Trophoblast cell (in vitro differentiated cells and primary cell): ENCODE data around the gene CCDC73.
A peak's percentile ranks its signal among the peaks of the same experiment; 100 is the strongest.

Source experiments
- DNase-seq, 2 donors: peaks; one replicate each; pipeline ENCODE4 v3.0.0-alpha.2; 2016
- H2AFZ ChIP-seq: 2 replicates; pipeline ENCODE4 v1.6.1; 2013; ENCODE audit warnings: low read length, moderate library complexity, mild to moderate bottlenecking; ENCODE audit not compliant: insufficient read depth, poor library complexity
- H2AK5ac ChIP-seq: 2 replicates; pipeline ENCODE4 v1.6.1; 2013; ENCODE audit warnings: mild to moderate bottlenecking, low read length
- H2BK120ac ChIP-seq: 2 replicates; pipeline ENCODE4 v1.6.1; 2013; ENCODE audit warnings: low read length, mild to moderate bottlenecking, moderate library complexity; ENCODE audit not compliant: insufficient read depth, poor library complexity
- H2BK12ac ChIP-seq: 2 replicates; pipeline ENCODE4 v1.6.1; 2013; ENCODE audit warnings: mild to moderate bottlenecking, low read length, moderate library complexity
- H2BK5ac ChIP-seq: 2 replicates; pipeline ENCODE4 v1.6.1; 2013; ENCODE audit warnings: low read length, low read depth, moderate library complexity, mild to moderate bottlenecking; ENCODE audit not compliant: poor library complexity
- H3K14ac ChIP-seq: 2 replicates; pipeline ENCODE4 v1.6.1; 2013; ENCODE audit warnings: mild to moderate bottlenecking, low read length
- H3K18ac ChIP-seq: 2 replicates; pipeline ENCODE4 v1.6.1; 2013; ENCODE audit warnings: mild to moderate bottlenecking, low read length
- H3K23ac ChIP-seq: 2 replicates; pipeline ENCODE4 v1.6.1; 2013; ENCODE audit warnings: low read length
- H3K27ac ChIP-seq: 2 replicates; pipeline ENCODE4 v1.5.1; 2013; ENCODE audit warnings: low read depth, mild to moderate bottlenecking, inconsistent platforms, low read length, moderate library complexity
- H3K27me3 ChIP-seq: 2 replicates; pipeline ENCODE4 v1.6.1; 2013; ENCODE audit warnings: inconsistent platforms, mild to moderate bottlenecking, low read length, moderate library complexity; ENCODE audit not compliant: insufficient read depth
- H3K36me3 ChIP-seq, 2 experiments: 1 replicate in 1 of 2; 2 replicates in 1 of 2; pipeline ENCODE4 v1.6.1; 2013; ENCODE audit warnings: low read length in 2 of 2, mild to moderate bottlenecking in 2 of 2, moderate library complexity in 1 of 2; ENCODE audit not compliant: insufficient read depth in 2 of 2, control insufficient read depth in 1 of 2
- H3K4ac ChIP-seq: 2 replicates; pipeline ENCODE4 v1.6.1; 2013; ENCODE audit warnings: low read depth, mild to moderate bottlenecking, low read length, moderate library complexity
- H3K4me1 ChIP-seq, 2 experiments: 1 replicate in 1 of 2; 2 replicates in 1 of 2; pipeline ENCODE4 v1.6.1; 2013; ENCODE audit warnings: low read length in 2 of 2, mild to moderate bottlenecking in 2 of 2, moderate library complexity in 1 of 2; ENCODE audit not compliant: insufficient read depth in 2 of 2, control insufficient read depth in 1 of 2
- H3K4me2 ChIP-seq: 2 replicates; pipeline ENCODE4 v1.6.1; 2013; ENCODE audit warnings: inconsistent platforms, mild to moderate bottlenecking, low read length, moderate library complexity
- H3K4me3 ChIP-seq: 2 replicates; pipeline ENCODE4 v1.5.1; 2013; ENCODE audit warnings: mild to moderate bottlenecking, low read depth, low read length, inconsistent platforms
- H3K79me1 ChIP-seq: one replicate; pipeline ENCODE4 v1.6.1; 2013; ENCODE audit warnings: low read length
- H3K79me2 ChIP-seq: 2 replicates; pipeline ENCODE4 v1.6.1; 2013; ENCODE audit warnings: low read length, mild to moderate bottlenecking; ENCODE audit not compliant: control insufficient read depth, insufficient read depth, poor library complexity
- H3K9ac ChIP-seq: 2 replicates; pipeline ENCODE4 v1.6.1; 2013; ENCODE audit warnings: mild to moderate bottlenecking, low read length
- H3K9me3 ChIP-seq: 2 replicates; pipeline ENCODE4 v1.6.1; 2013; ENCODE audit warnings: low read depth, mild to moderate bottlenecking, control low read depth, inconsistent platforms, low read length; ENCODE audit not compliant: insufficient read depth
- H4K12ac ChIP-seq: 2 replicates; pipeline ENCODE4 v1.6.1; 2013; ENCODE audit warnings: low read depth, mild to moderate bottlenecking, low read length, moderate library complexity
- H4K8ac ChIP-seq: 2 replicates; pipeline ENCODE4 v1.6.1; 2013; ENCODE audit warnings: low read depth, mild to moderate bottlenecking, low read length, moderate library complexity
- H4K91ac ChIP-seq: one replicate; pipeline ENCODE4 v1.6.1; 2013; ENCODE audit warnings: low read depth, mild to moderate bottlenecking, low read length, moderate library complexity
- WGBS: extraction: QIAGEN DNeasy Blood & Tissue Kit; methylation state at CpG from one replicate; pipeline ENCODE4 v1.1.7; 2013; ENCODE audit warnings: missing lambda C conversion rate; ENCODE audit not compliant: insufficient read length, insufficient coverage; ENCODE audit errors: extremely low coverage; 5-methylcytosine and 5-hydroxymethylcytosine counted together

The CCDC73 gene

GRCh38 chr11:32671051-32671450, 123.4 kb downstream of the CCDC73 start:
- DNase-seq, result peak in 1 of 2 donors; percentile 51
- no peak overlapping the region for H4K12ac ChIP-seq
- H3K79me1 ChIP-seq, result peaks cover 2% of the 10 kb centered on the region
- H3K9ac ChIP-seq, result no peak overlapping the region
- no peak overlapping the region for H3K14ac ChIP-seq
- no peak overlapping the region for H4K91ac ChIP-seq
- peaks cover 3% of the 10 kb centered on the region for H3K9me3 ChIP-seq
- no peak overlapping the region for H3K4ac ChIP-seq
- no peak overlapping the region for H4K8ac ChIP-seq
- no peak overlapping the region for H2BK12ac ChIP-seq
- no peak overlapping the region for H2BK5ac ChIP-seq
- H3K18ac ChIP-seq, result no peak overlapping the region
- no peak overlapping the region for H2AK5ac ChIP-seq
- WGBS, result no CpG with 5 or more reads among the region's 1 CpG
- no peak overlapping the region for H3K4me3 ChIP-seq
- H3K36me3 ChIP-seq, result no peaks in the 10 kb centered on the region
- H3K27me3 ChIP-seq, result no peaks in the 10 kb centered on the region
- H3K4me1 ChIP-seq, result no peaks in the 10 kb centered on the region
- H3K27ac ChIP-seq, result no peak overlapping the region
- H2AFZ ChIP-seq, result no peak overlapping the region
- H3K79me2 ChIP-seq, result no peaks in the 10 kb centered on the region
- H3K23ac ChIP-seq, result no peak overlapping the region
- no peak overlapping the region for H3K4me2 ChIP-seq
- no peak overlapping the region for H2BK120ac ChIP-seq

- Histone ChIP-seq H3K4me1 (no peaks in the 10 kb centered on the region), H4K12ac (no peak overlapping the region), H3K23ac (no peak overlapping the region), H3K18ac (no peak overlapping the region), H3K4ac (no peak overlapping the region), H2BK12ac (no peak overlapping the region), H2AK5ac (no peak overlapping the region), H3K27ac (no peak overlapping the region), H3K36me3 (no peaks in the 10 kb centered on the region), H3K4me2 (no peak overlapping the region), H2BK120ac (no peak overlapping the region), H3K9me3 (no peaks in the 10 kb centered on the region), H3K27me3 (no peaks in the 10 kb centered on the region), H3K79me1 (no peaks in the 10 kb centered on the region), H3K14ac (no peak overlapping the region), H4K91ac (no peak overlapping the region), H2AFZ (no peak overlapping the region), H4K8ac (no peak overlapping the region), H3K4me3 (no peak overlapping the region), H3K9ac (no peak overlapping the region), H3K79me2 (no peaks in the 10 kb centered on the region), H2BK5ac (no peak overlapping the region)
- WGBS, result no CpG with 5 or more reads among the region's 2 CpGs
- no peak for DNase-seq
Measured at GRCh38 chr11:32659672-32660071, 134.8 kb downstream of the CCDC73 start.

DNA sequence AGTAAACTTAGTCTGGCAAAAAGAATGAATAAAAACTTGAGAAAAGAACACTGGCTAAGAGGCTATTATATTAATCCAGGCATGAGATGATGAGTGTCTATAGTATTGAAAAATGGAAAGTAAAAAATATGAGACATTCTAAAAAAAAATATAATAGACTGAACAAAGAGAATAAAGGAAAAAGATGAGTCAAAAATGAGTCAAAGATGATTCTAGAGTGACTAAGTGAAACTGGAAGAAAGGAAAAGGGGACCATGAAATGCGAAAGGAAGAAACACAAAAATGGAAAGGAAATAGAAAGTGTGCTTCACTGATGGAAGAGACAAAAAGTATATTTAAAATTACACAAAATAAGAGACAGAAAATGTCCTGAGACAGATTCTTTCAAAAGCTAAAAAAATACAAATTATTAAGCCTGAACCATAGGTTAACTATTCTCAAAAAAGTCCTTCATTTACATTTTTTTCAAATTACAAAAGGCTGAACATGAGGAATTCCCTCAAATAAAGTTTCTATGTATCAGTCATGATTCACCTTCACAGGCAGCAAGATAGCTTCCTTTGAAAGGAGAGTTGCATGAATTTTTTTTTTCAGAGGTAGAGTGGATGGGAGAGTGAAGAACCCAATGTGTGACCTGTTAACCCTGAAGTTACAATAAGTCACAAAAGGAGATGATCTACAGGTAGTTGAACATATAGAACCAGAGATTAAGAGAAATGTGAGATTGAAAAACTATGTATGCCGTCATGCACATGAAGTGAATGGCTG, 135.6 kb downstream of the CCDC73 start:
- no peak overlapping the region for H3K14ac ChIP-seq
- no peak overlapping the region for H3K27ac ChIP-seq
- DNase-seq, result no peak
- no peaks in the 10 kb centered on the region for H3K27me3 ChIP-seq
- no peaks in the 10 kb centered on the region for H3K79me1 ChIP-seq
- no peak overlapping the region for H3K18ac ChIP-seq
- no peaks in the 10 kb centered on the region for H3K36me3 ChIP-seq
- H4K91ac ChIP-seq, result no peak overlapping the region
- no peak overlapping the region for H2BK12ac ChIP-seq
- H3K4me3 ChIP-seq, result no peak overlapping the region
- H3K4me2 ChIP-seq, result no peak overlapping the region
- no peak overlapping the region for H2BK5ac ChIP-seq
- no peaks in the 10 kb centered on the region for H3K79me2 ChIP-seq
- H3K4me1 ChIP-seq, result no peaks in the 10 kb centered on the region
- no peak overlapping the region for H3K4ac ChIP-seq
- no peak overlapping the region for H3K9ac ChIP-seq
- WGBS, result no CpG with 5 or more reads among the region's 2 CpGs
- no peak overlapping the region for H2AFZ ChIP-seq
- H3K23ac ChIP-seq, result no peak overlapping the region
- no peak overlapping the region for H4K8ac ChIP-seq
- H2BK120ac ChIP-seq, result no peak overlapping the region
- H2AK5ac ChIP-seq, result no peak overlapping the region
- H4K12ac ChIP-seq, result no peak overlapping the region
- H3K9me3 ChIP-seq, result no peaks in the 10 kb centered on the region

DNA sequence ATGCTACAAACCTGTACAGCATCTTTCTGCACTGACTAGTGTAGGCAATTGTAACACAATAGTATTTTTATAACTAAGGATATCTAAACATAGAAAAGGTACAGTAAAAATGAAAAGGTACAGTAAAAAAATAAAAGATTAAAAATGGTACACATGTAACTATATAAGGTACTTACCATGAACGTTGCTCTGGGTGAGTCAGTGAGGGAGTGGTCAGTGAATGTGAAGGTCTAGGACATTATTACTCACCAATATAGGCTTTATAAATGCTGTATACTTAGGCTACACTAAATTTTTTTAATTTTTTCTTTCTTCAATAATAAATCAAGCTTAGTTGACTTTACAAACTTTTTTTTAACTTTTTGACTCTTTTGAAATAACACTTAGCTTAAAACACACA, 150.9 kb downstream of the CCDC73 start:
- H2BK120ac ChIP-seq, result no peak overlapping the region
- no peak overlapping the region for H3K23ac ChIP-seq
- peaks cover 2% of the 10 kb centered on the region for H3K79me1 ChIP-seq
- WGBS, result no CpG with 5 or more reads among the region's 1 CpG
- H3K9ac ChIP-seq, result no peak overlapping the region
- H3K4me2 ChIP-seq, result no peak overlapping the region
- H3K27ac ChIP-seq, result no peak overlapping the region
- no peak overlapping the region for H3K18ac ChIP-seq
- H2AFZ ChIP-seq, result no peak overlapping the region
- no peak overlapping the region for H3K14ac ChIP-seq
- H2BK5ac ChIP-seq, result no peak overlapping the region
- H3K4me1 ChIP-seq, result no peaks in the 10 kb centered on the region
- no peak for DNase-seq
- no peak overlapping the region for H2AK5ac ChIP-seq
- H4K12ac ChIP-seq, result no peak overlapping the region
- H3K79me2 ChIP-seq, result no peaks in the 10 kb centered on the region
- no peak overlapping the region for H2BK12ac ChIP-seq
- H4K91ac ChIP-seq, result no peak overlapping the region
- H3K36me3 ChIP-seq, result no peaks in the 10 kb centered on the region
- no peak overlapping the region for H4K8ac ChIP-seq
- H3K27me3 ChIP-seq, result no peaks in the 10 kb centered on the region
- no peak overlapping the region for H3K4me3 ChIP-seq
- H3K9me3 ChIP-seq, result no peaks in the 10 kb centered on the region
- no peak overlapping the region for H3K4ac ChIP-seq
